Activated CD4-positive, alpha-beta T cell treated with anti-CD3 and anti-CD28 coated beads, Interleukin-2, amount 50 U/mL, for 24 hours (primary cell): ENCODE results near the gene OR2T6.
"Not testable (repeated sequence)": the region's sequence is repeated elsewhere in the genome, so short reads cannot be mapped to it uniquely, and the experiment has no call there.

ENCODE experiments used
- DNase-seq, 2 donors: peaks; one replicate each; pipeline ENCODE4 v3.0.0-alpha.2; 2020; ENCODE audit warnings: low read depth in 1 of 2, low spot score in 1 of 2

OR2T6 gene

GRCh38 chr1:248375446-248375845, at the start of gene OR2T6:
Gene OR2T6 (plus strand): TSS chr1:248375746. CDS start chr1:248387609, 11,863 bp downstream.
- DNase-seq: no peak

GRCh38 chr1:248343451-248343850, 32.1 kb upstream of the OR2T6 start:
- DNase-seq: no peak

GRCh38 chr1:248348475-248348874, 27.1 kb upstream of the OR2T6 start, which contains the start of gene OR14C36:
Gene OR14C36 (plus strand): TSS chr1:248348775. CDS start chr1:248348775, 0 bp downstream.
- no peak for DNase-seq

- DNase-seq: no peak
Measured at GRCh38 chr1:248359415-248359814, 16.1 kb upstream of the OR2T6 start.

GRCh38 chr1:248361121-248361715, 14.3 kb upstream of the OR2T6 start, which contains the start of gene OR2T4:
Gene OR2T4 (plus strand): TSS chr1:248361665. CDS start chr1:248361665, 0 bp downstream.
- no peak for DNase-seq

GRCh38 chr1:248366609-248367008, 8.9 kb upstream of the OR2T6 start:
- no peak for DNase-seq

- no peak for DNase-seq
Measured at GRCh38 chr1:248372394-248372793, 3.2 kb upstream of the OR2T6 start.

- no peak for DNase-seq
Measured at GRCh38 chr1:248373761-248374160, 1.8 kb upstream of the OR2T6 start.

GRCh38 chr1:248376916-248377315, 1.4 kb downstream of the OR2T6 start:
- DNase-seq: no peak

- DNase-seq: no peak
Measured at GRCh38 chr1:248380854-248381253, 5.3 kb downstream of the OR2T6 start.

- DNase-seq: no peak
Measured at GRCh38 chr1:248388426-248388825, 12.9 kb downstream of the OR2T6 start.

GRCh38 chr1:248393050-248393449, 17.5 kb downstream of the OR2T6 start:
- DNase-seq: no peak

- no peak for DNase-seq
Measured at GRCh38 chr1:248402748-248403147, 27.2 kb downstream of the OR2T6 start, which contains the start of gene OR2T1. Gene OR2T1 (plus strand): TSS chr1:248403048. CDS start chr1:248406148, 3,100 bp downstream.

- no peak for DNase-seq
Measured at GRCh38 chr1:248404024-248404423, 28.5 kb downstream of the OR2T6 start.

- DNase-seq: no peak
Measured at GRCh38 chr1:248406721-248407692, 31.5 kb downstream of the OR2T6 start.

- no peak for DNase-seq
Measured at GRCh38 chr1:248416226-248416625, 40.7 kb downstream of the OR2T6 start.

GRCh38 chr1:248417854-248418253, 42.3 kb downstream of the OR2T6 start:
- no peak for DNase-seq

- no peak for DNase-seq
Measured at GRCh38 chr1:248421384-248421783, 45.8 kb downstream of the OR2T6 start.

GRCh38 chr1:248427526-248428191, 52.1 kb downstream of the OR2T6 start:
- not testable (repeated sequence) for DNase-seq

GRCh38 chr1:248428192-248428533, 52.6 kb downstream of the OR2T6 start:
- not testable (repeated sequence) for DNase-seq

GRCh38 chr1:248431683-248432082, 56.1 kb downstream of the OR2T6 start:
- DNase-seq: not testable (repeated sequence)
